DND-41 (cell line): ENCODE measurements around the gene DGKG.

Source experiments
- ATAC-seq: fragments of 200-7000 bp; cut with Tn5 transposase; 3 replicates; pipeline ENCODE4 v1.9.1; 2021; ENCODE audit warnings: low read depth; ENCODE audit not compliant: insufficient read depth
- DNase-seq: peaks from one replicate; pipeline ENCODE4 v3.0.0-alpha.2; 2020
- H2AFZ ChIP-seq: 2 replicates; pipeline ENCODE4 v1.6.0; 2012; ENCODE audit warnings: low read depth, low read length
- H3K27ac ChIP-seq: 2 replicates; pipeline ENCODE4 v1.5.1; 2012; ENCODE audit warnings: low read length, inconsistent platforms
- H3K27me3 ChIP-seq: fragments of 200-600 bp; sonication (generic); 2 replicates; pipeline ENCODE4 v1.6.0; 2012; ENCODE audit warnings: low read length, mild to moderate bottlenecking, inconsistent platforms; ENCODE audit not compliant: insufficient read depth, poor library complexity
- H3K36me3 ChIP-seq: 2 replicates; pipeline ENCODE4 v1.5.1; 2012; ENCODE audit warnings: low read length, inconsistent platforms; ENCODE audit not compliant: insufficient read depth
- H3K4me1 ChIP-seq: 2 replicates; pipeline ENCODE4 v1.5.1; 2012; ENCODE audit warnings: mild to moderate bottlenecking, low read length; ENCODE audit not compliant: insufficient read depth
- H3K4me2 ChIP-seq: 2 replicates; pipeline ENCODE4 v1.6.0; 2012; ENCODE audit warnings: mild to moderate bottlenecking, moderate library complexity, low read length, inconsistent platforms; ENCODE audit not compliant: insufficient read depth
- H3K4me3 ChIP-seq, 2 experiments: fragments of 200-600 bp in 1 of 2; shearing (Covaris generic) in 1 of 2; 2 replicates each; pipeline ENCODE4 v1.5.1; 2012 to 2016; ENCODE audit warnings: inconsistent platforms in 2 of 2, low read length in 2 of 2, mild to moderate bottlenecking in 2 of 2, low read depth in 1 of 2, moderate library complexity in 1 of 2
- H3K79me2 ChIP-seq: 2 replicates; pipeline ENCODE4 v1.6.0; 2012; ENCODE audit warnings: low read length, inconsistent platforms; ENCODE audit not compliant: insufficient read depth
- H3K9ac ChIP-seq: 2 replicates; pipeline ENCODE4 v1.6.0; 2012; ENCODE audit warnings: low read depth, mild to moderate bottlenecking, inconsistent platforms, low read length, moderate library complexity
- H3K9me3 ChIP-seq: 2 replicates; pipeline ENCODE4 v1.5.1; 2012; ENCODE audit warnings: low read length, moderate library complexity, mild to moderate bottlenecking, inconsistent platforms; ENCODE audit not compliant: insufficient read depth, severe bottlenecking
- H4K20me1 ChIP-seq: 2 replicates; pipeline ENCODE4 v1.6.0; 2012; ENCODE audit warnings: low read length; ENCODE audit not compliant: insufficient read depth
- CTCF ChIP-seq: IDR thresholded peaks from 2 replicates; pipeline ENCODE4 v1.5.1; 2012; ENCODE audit warnings: borderline replicate concordance, low read length, moderate library complexity, mild to moderate bottlenecking; ENCODE audit not compliant: poor library complexity, severe bottlenecking; ENCODE audit errors: extremely low read depth
- EZH2 ChIP-seq: IDR thresholded peaks from 3 replicates; pipeline ENCODE4 v1.6.1; 2012; ENCODE audit warnings: borderline replicate concordance, low read depth, mild to moderate bottlenecking, moderate library complexity, low read length, inconsistent platforms; ENCODE audit not compliant: severe bottlenecking

The DGKG gene

GRCh38 chr3:186375443-186375842, 13.4 kb upstream of the DGKG start:
- H3K36me3 ChIP-seq, result no peaks in the 10 kb centered on the region
- no peaks in the 10 kb centered on the region for H3K4me1 ChIP-seq
- no peak overlapping the region for H3K27ac ChIP-seq
- peaks cover 5% of the 10 kb centered on the region for H3K27me3 ChIP-seq
- H3K79me2 ChIP-seq, result no peaks in the 10 kb centered on the region
- H3K4me3 ChIP-seq, result no peak overlapping the region
- no peak overlapping the region for H3K4me2 ChIP-seq
- H4K20me1 ChIP-seq, result no peaks in the 10 kb centered on the region
- H2AFZ ChIP-seq, result no peak overlapping the region
- ATAC-seq (no peak), DNase-seq (no peak)
- no peak overlapping the region for H3K9ac ChIP-seq
- TF ChIP-seq EZH2 (no peak), CTCF (no peak)
- no peaks in the 10 kb centered on the region for H3K9me3 ChIP-seq

- peaks cover 5% of the 10 kb centered on the region for H3K27me3 ChIP-seq
- no peaks in the 10 kb centered on the region for H3K79me2 ChIP-seq
- H4K20me1 ChIP-seq, result no peaks in the 10 kb centered on the region
- no peak overlapping the region for H3K4me3 ChIP-seq
- no peak overlapping the region for H3K4me2 ChIP-seq
- no peak for ATAC-seq
- H2AFZ ChIP-seq, result no peak overlapping the region
- H3K36me3 ChIP-seq, result no peaks in the 10 kb centered on the region
- TF ChIP-seq EZH2, result no peak
- TF ChIP-seq CTCF, result no peak
- H3K9me3 ChIP-seq, result no peaks in the 10 kb centered on the region
- H3K4me1 ChIP-seq, result no peaks in the 10 kb centered on the region
- H3K27ac ChIP-seq, result no peak overlapping the region
- H3K9ac ChIP-seq, result no peak overlapping the region
- DNase-seq, result no peak
These were observed 12.3 kb upstream of the DGKG start for GRCh38 chr3:186374376-186374775.

GRCh38 chr3:186369217-186369616, 7.2 kb upstream of the DGKG start:
- TF ChIP-seq CTCF, result no peak
- TF ChIP-seq EZH2, result no peak
- peaks cover 19% of the 10 kb centered on the region for H3K27me3 ChIP-seq

GRCh38 chr3:186368717-186369116, 6.7 kb upstream of the DGKG start:
- Histone ChIP-seq H3K79me2 (no peaks in the 10 kb centered on the region), H3K9ac (no peak overlapping the region), H3K36me3 (no peaks in the 10 kb centered on the region), H4K20me1 (no peaks in the 10 kb centered on the region), H3K27ac (no peak overlapping the region), H3K4me2 (no peak overlapping the region), H3K9me3 (no peaks in the 10 kb centered on the region), H3K4me1 (no peaks in the 10 kb centered on the region), H2AFZ (no peak overlapping the region), H3K4me3 (no peak overlapping the region), H3K27me3 (peaks cover 23% of the 10 kb centered on the region)
- DNase-seq, result no peak
- no peak for TF ChIP-seq EZH2
- no peak for ATAC-seq

More at GRCh38 chr3:186369217-186369616, 7.2 kb upstream of the DGKG start:
- Histone ChIP-seq H3K9me3 (no peaks in the 10 kb centered on the region), H3K36me3 (no peaks in the 10 kb centered on the region), H3K27ac (no peak overlapping the region), H3K79me2 (no peaks in the 10 kb centered on the region), H3K4me3 (no peak overlapping the region), H2AFZ (no peak overlapping the region), H3K9ac (no peak overlapping the region), H3K4me2 (no peak overlapping the region), H3K4me1 (no peaks in the 10 kb centered on the region), H4K20me1 (no peaks in the 10 kb centered on the region)
- ATAC-seq (no peak), DNase-seq (no peak)
